OCI-M1 (cell line): ENCODE data around the gene DPH6.

Source experiments
- DNase-seq: peaks from one replicate; lab custom pipeline; 2025; lab: John Stamatoyannopoulos, UW

The DPH6 gene

GRCh38 chr15:35540885-35541284, 5.1 kb downstream of the DPH6 start:
- DNase-seq, result no peak

- DNase-seq, result no peak
These were observed 5.9 kb downstream of the DPH6 start for GRCh38 chr15:35540021-35540420.

- DNase-seq, result no peak
These were observed 10.5 kb downstream of the DPH6 start for GRCh38 chr15:35535365-35535916.

- no peak for DNase-seq
These were observed 12.5 kb downstream of the DPH6 start for GRCh38 chr15:35533130-35534110.

- no peak for DNase-seq
These were observed 15.3 kb downstream of the DPH6 start for GRCh38 chr15:35530698-35531097.

- no peak for DNase-seq
These were observed 16.2 kb downstream of the DPH6 start for GRCh38 chr15:35529784-35530183.

- peak; percentile 21 for DNase-seq
These were observed 23.9 kb downstream of the DPH6 start for GRCh38 chr15:35522061-35522460.

GRCh38 chr15:35519541-35520149, 26.3 kb downstream of the DPH6 start:
- DNase-seq, result peak; percentile 80

GRCh38 chr15:35519052-35519451, 26.9 kb downstream of the DPH6 start:
- no peak for DNase-seq

GRCh38 chr15:35514759-35515158, 31.2 kb downstream of the DPH6 start:
- no peak for DNase-seq

GRCh38 chr15:35507932-35508638, 37.9 kb downstream of the DPH6 start:
- DNase-seq, result no peak

GRCh38 chr15:35506272-35506870, 39.6 kb downstream of the DPH6 start:
- no peak for DNase-seq

GRCh38 chr15:35505809-35506208, 40.2 kb downstream of the DPH6 start:
- DNase-seq, result no peak

- DNase-seq, result peak; percentile 9
These were observed 40.8 kb downstream of the DPH6 start for GRCh38 chr15:35505141-35505540.

GRCh38 chr15:35499723-35500122, 46.2 kb downstream of the DPH6 start:
- no peak for DNase-seq

GRCh38 chr15:35496585-35496984, 49.4 kb downstream of the DPH6 start:
- peak; percentile 62 for DNase-seq

GRCh38 chr15:35495080-35495479, 50.9 kb downstream of the DPH6 start:
- DNase-seq, result peak; percentile 74

GRCh38 chr15:35491999-35492398, 54.0 kb downstream of the DPH6 start:
- no peak for DNase-seq

- DNase-seq, result no peak
These were observed 54.8 kb downstream of the DPH6 start for GRCh38 chr15:35491173-35491572.

- no peak for DNase-seq
These were observed 55.5 kb downstream of the DPH6 start for GRCh38 chr15:35490511-35490910.

- no peak for DNase-seq
These were observed 58.5 kb downstream of the DPH6 start for GRCh38 chr15:35487417-35487816.

GRCh38 chr15:35486296-35486695, 59.7 kb downstream of the DPH6 start:
- DNase-seq, result no peak
